Gastrocnemius medialis (tissue), 4 donors: Measurements from ENCODE around the gene AKAP11.

Source experiments
- POLR2A ChIP-seq, 2 donors: fragments of 450-650 bp; IDR thresholded peaks; one replicate each; pipeline ENCODE4 v1.6.1; 2017; ENCODE audit warnings: antibody characterized with exemption in 2 of 2, mild to moderate bottlenecking in 2 of 2, moderate library complexity in 2 of 2
- TF ChIP-seq, protein P1 (sequence below), 5 experiments: fragments of 450-650 bp in 3 of 5; fragments of 200-600 bp in 2 of 5; sonication (generic) in 2 of 5; IDR thresholded peaks in 4 of 5; conservative IDR thresholded peaks in 1 of 5; 1 replicate in 4 of 5; 2 replicates in 1 of 5; pipeline ENCODE4 v1.5.1; 2016 to 2019; ENCODE audit warnings: antibody characterized with exemption in 5 of 5, mild to moderate bottlenecking in 3 of 5, moderate library complexity in 3 of 5

DNA sequence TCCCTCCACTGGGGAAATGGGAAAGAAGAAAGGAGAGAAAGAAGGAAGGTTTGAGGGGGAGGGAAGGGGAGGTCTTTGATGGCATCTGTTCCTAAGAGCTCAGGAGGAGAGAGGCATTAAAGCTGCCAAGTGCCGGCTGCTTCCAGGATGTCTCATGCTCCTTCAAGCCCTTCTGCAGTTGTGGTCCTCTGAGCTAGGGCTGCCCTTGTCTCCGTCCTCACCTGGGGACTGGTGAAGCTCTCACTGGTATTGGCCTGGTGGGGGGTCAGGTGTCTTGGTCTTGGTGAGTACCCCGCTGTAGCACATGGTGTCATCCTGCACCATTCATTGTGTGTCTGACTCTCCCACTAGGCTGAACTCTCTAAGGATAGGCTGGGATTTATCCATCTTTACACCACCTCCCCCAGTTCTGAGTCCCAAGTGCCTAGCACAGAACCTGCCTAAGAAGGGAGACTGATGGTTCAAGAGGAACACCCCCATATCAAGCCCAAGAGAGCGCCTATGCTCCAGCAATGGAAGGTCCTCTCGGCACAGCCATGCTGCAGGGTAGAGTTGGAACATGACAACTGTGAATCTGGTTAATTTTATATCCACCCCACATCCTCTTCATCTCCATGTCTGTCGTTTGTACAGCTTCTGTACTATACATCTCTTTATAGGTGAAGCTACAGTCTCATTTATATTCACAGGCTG, 83.7 kb downstream of the AKAP11 start:
- no peak for TF ChIP-seq POLR2A (IDR thresholded peaks at IDR 0.05)
- TF ChIP-seq, protein P1, sequence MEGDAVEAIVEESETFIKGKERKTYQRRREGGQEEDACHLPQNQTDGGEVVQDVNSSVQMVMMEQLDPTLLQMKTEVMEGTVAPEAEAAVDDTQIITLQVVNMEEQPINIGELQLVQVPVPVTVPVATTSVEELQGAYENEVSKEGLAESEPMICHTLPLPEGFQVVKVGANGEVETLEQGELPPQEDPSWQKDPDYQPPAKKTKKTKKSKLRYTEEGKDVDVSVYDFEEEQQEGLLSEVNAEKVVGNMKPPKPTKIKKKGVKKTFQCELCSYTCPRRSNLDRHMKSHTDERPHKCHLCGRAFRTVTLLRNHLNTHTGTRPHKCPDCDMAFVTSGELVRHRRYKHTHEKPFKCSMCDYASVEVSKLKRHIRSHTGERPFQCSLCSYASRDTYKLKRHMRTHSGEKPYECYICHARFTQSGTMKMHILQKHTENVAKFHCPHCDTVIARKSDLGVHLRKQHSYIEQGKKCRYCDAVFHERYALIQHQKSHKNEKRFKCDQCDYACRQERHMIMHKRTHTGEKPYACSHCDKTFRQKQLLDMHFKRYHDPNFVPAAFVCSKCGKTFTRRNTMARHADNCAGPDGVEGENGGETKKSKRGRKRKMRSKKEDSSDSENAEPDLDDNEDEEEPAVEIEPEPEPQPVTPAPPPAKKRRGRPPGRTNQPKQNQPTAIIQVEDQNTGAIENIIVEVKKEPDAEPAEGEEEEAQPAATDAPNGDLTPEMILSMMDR (IDR thresholded peaks at IDR 0.05 in 4 of 5, conservative IDR thresholded peaks at IDR 0.05 in 1 of 5) = no peak
